HG02588 (cell line): Measurements from ENCODE around the gene NADSYN1.

Experiments
- ATAC-seq: cut with Tn5 transposase; IDR thresholded peaks from one replicate; pipeline ENCODE4 v1.9.1; 2021; ENCODE audit warnings: mild to moderate bottlenecking, moderate library complexity; ENCODE audit not compliant: unreplicated experiment

The NADSYN1 gene

GRCh38 chr11:71450939-71451338 lies 2.1 kb upstream of the NADSYN1 start:
- no peak for ATAC-seq

DNA sequence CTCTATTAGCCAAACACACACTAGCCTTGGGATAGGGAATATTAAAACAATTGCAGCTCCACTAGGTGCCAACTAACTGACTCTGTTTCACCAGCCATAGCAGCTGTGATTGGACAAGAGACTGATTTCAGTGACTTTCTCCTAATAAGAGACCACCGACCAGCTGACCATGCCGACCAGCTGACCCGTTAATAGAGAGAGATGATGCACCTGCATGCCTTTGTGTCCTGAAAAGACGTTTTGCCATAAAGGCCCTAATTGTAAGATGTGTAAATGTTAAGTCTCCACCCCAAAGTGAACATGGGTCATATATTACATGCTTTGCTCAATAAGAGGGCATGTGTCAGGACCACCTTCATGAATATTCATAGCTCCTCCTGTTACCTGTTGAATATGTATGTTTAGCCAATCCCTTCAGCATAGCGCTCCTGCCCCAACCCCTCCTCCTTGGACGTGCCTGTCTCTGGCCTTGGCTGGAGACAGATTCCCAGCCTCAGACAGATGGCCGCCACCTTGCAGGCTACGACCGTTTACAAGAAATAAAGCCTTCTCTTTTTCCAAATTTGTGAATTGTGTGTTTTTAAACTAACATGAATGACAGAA lies 1.3 kb upstream of the NADSYN1 start:
- ATAC-seq, result no peak

DNA sequence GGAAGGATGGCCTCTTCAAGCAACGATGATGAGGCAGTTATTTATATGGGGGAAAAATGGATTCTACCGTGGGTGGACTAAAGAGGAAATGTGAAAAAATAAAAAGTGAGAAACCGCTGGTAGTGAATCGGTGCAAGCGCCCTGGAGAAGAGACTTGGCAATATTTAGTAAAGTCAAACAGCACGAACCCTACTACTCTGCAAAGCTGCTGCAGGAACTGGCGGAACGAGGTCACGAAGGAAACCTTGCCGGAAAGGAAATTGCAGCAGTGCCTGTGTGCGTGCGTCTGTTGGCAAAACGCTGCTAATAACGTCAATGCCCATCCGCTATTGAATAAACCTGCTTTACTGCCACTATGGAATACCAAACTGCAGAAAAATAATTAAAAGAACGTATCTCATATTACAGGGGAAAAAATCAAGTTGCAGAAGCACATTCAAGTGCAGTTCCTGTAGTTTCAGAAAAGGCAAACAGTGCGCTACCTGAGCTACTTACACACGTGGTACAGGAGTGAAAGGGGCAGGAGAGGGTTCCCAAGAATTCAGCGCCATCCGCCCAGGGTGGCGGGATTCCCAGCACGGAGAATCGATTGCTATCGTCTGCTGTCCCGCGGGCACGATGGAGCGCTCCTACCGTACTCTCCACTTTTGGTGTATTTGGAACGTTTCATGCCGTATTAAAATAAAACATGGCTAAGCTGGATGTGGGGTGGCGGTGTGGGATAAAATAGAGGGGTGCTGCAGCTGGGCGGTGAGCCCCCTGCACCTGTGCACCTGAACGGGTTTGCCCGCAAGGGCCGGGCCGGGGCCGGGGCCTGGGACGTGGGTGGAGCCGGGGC lies 585 bp upstream of the NADSYN1 start:
- no peak for ATAC-seq

GRCh38 chr11:71453918-71454304 lies 908 bp downstream of the NADSYN1 start:
- no peak for ATAC-seq

- ATAC-seq, result no peak
Measured at GRCh38 chr11:71454470-71455113, 1.6 kb downstream of the NADSYN1 start.

GRCh38 chr11:71456294-71456693 lies 3.3 kb downstream of the NADSYN1 start:
- ATAC-seq, result no peak

GRCh38 chr11:71456831-71457230 lies 3.8 kb downstream of the NADSYN1 start:
- ATAC-seq, result no peak

DNA sequence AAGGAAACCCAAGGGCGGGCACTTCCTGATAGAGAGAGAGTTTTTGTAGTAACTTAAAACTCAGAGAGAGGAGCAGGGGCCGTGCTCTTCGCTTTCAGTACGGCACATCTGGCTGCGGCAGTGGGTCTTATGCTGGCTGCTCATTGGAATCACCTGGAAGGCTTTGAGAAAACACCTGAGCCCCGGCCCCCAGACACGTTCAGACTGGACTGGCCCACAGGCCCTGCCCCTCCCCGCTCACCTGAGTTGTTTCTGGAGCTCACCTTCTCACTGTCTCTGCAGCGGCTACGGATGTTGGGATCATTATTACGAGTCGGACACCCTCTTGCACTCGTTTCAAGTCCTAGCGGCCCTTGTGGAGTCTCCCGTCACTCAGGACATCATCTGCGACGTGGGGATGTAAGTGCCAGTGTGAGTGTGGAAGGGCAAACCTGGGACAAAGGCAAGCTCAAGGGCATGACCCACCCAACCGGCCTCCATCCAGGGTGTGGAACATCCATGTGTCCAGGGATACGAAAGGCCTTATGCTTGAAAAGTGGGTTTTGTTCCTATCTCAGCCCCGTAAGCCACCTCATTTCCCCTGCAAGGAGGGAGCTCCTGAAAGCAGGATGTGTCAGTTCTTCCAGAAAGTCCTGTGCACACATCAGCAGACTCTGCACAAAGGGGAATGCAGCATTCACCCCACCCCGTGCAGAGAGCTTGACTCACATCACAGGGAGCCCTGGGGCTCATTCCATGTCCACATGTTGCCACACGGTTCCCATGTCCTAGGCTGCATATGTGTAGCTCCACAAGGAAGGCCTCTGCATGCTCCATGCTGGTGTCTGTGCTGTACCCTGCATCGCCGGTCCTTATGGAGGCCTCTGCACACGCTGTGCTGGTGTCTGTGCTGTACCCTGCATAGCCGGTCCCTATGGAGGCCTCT lies 5.4 kb downstream of the NADSYN1 start:
- ATAC-seq, result no peak

DNA sequence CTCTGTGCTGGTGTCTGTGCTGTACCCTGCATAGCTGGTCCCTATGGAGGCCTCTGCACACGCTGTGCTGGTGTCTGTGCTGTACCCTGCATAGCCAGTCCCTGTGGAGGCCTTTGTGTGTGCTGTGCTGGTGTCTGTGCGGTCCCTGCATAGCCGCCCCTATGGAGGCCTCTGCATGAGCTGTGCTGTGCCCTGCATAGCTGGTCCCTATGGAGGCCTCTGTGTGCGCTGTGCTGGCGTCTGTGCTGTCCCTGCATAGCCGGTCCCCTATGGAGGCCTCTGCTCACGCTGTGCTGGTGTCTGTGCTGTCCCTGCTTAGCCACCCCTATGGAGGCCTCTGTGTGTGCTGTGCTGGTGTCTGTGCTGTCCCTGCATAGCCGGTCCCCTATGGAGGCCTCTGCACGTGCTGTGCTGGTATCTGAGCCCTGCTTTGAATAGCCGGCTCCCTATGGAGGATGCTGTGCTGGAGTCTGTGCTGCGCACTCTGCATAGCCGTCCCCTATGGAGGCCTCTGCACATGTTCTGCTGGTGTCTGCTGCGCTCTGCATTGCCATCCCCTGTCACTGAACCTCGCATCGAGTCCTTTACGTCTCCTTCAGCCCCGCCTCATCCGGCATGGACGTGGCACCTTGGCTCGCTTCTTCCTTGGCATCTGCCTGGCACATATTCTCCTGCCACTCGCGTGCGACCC lies 6.2 kb downstream of the NADSYN1 start:
- ATAC-seq, result no peak

- no peak for ATAC-seq
Measured at GRCh38 chr11:71459767-71460320, 6.8 kb downstream of the NADSYN1 start.

DNA sequence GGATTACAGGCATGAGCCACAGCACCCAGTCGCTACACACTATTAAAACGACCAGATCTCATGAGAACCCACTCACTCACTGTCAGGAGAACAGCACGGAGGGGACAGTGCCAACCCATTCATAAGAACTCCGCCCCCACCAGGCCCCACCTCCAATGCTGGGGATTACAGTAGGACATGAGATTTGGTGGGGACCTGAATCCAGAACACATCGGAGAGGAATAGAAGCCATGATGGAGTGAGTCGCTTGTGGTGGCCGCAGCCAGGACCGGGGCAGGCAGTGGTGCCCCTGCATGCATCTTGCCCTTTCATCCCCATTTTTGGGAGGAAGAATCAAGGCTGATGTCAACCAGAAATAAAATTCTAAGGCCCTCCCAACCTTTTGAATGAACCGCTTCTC lies 8.7 kb downstream of the NADSYN1 start:
- ATAC-seq, result no peak

- ATAC-seq, result no peak
Measured at GRCh38 chr11:71462726-71463125, 9.7 kb downstream of the NADSYN1 start.

GRCh38 chr11:71463331-71464211 lies 10.6 kb downstream of the NADSYN1 start:
- ATAC-seq, result no peak

DNA sequence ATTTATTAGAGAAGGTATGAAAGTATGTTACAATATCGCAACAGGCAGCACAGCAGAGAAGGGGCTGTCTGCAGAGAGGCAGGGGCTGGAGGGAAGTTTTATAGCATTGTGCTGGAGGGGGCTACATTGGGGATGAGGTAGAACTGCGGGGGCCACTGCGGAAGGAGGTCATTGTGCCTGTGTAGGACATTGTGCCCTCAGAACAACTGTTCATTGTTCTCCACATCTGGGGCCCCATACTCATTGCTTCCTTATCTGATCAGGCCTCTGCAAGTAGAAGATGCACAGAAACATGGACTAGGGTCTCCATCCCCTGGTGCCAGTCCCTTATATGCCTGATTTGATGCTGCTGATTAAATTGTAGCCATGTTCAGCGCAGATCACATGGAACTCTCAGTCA lies 12.1 kb downstream of the NADSYN1 start:
- no peak for ATAC-seq

DNA sequence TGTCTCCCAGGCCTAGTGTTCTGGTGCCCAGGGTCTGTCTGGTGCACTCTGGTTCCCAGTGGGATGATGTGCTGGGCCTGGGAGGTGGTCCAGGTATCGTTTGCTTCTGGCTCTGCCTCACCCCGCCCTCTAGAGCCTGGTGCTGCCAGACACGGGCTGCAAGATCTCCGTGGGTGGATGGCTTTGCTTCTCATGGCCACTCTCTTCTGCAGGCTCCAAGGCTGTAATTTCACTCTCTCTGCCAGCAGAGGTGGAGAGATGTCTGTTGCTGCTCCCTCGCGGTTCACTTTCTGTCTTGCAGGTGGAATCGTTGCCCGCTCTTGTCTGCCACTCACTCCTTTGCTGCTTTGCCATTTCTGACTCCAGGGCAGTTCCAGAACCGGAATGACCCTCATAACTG lies 13.4 kb downstream of the NADSYN1 start:
- no peak for ATAC-seq

- no peak for ATAC-seq
Measured at GRCh38 chr11:71467164-71467563, 14.2 kb downstream of the NADSYN1 start.

DNA sequence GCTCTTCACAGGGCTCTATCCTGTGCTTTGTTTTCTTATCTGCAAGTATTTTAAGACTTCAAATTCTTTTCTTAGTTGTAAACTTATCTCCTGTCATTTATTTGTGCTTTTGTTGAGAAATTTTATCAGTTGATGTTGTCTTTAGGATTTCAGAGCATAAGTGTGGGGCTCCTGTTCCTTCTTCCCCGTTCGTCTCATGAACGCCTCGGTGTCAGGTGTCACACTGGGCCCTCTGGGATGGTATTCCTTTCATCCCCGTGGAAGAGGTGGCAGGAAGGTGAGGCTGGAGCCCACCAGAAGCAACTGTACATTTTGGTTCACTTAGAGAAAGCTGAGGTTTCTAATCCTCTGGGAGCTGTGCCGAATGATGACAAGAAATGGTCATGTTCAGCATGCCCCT lies 17.9 kb downstream of the NADSYN1 start:
- no peak for ATAC-seq

GRCh38 chr11:71472357-71472885 lies 19.4 kb downstream of the NADSYN1 start:
- ATAC-seq, result no peak
